ENCODE data around the gene LPP. TPM values are rescaled to one million over a fixed set of nuclear protein-coding genes. Genes with fewer than 3 reads are reported as not detected.

The LPP gene
- polyA plus RNA-seq, 1 experiment: 60.0 TPM

DNA sequence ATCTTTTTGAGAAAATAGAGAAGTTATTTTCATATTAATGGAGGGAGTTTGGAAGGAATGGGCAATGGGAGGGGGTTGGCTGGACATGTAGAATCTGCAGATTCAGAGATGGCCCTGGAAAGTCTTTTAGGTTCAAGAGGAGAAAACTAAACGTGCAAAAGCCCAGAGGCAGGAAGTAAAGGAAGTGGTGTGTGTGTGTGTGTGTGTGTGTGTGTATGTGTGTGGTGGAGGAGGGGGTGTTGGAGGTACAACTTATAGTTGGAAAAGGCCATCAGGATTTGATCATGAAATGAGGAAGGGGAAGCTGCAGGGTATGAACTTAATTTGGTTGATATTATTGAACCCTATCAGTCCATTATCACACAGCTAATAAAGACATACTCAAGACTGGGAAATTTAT lies 5.6 kb upstream of the LPP start:
- H3K36me3 ChIP-seq (ENCODE audit: control insufficient read depth, insufficient read depth, low read length): no peaks in the 10 kb centered on the region
- CTCF ChIA-PET: no interaction called here
- H3K27me3 ChIP-seq (ENCODE audit: control insufficient read depth, insufficient read depth, low read length): no peaks in the 10 kb centered on the region
- no peak for DNase-seq (ENCODE audit: low read depth)
- TF ChIP-seq, protein P1, sequence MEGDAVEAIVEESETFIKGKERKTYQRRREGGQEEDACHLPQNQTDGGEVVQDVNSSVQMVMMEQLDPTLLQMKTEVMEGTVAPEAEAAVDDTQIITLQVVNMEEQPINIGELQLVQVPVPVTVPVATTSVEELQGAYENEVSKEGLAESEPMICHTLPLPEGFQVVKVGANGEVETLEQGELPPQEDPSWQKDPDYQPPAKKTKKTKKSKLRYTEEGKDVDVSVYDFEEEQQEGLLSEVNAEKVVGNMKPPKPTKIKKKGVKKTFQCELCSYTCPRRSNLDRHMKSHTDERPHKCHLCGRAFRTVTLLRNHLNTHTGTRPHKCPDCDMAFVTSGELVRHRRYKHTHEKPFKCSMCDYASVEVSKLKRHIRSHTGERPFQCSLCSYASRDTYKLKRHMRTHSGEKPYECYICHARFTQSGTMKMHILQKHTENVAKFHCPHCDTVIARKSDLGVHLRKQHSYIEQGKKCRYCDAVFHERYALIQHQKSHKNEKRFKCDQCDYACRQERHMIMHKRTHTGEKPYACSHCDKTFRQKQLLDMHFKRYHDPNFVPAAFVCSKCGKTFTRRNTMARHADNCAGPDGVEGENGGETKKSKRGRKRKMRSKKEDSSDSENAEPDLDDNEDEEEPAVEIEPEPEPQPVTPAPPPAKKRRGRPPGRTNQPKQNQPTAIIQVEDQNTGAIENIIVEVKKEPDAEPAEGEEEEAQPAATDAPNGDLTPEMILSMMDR (IDR thresholded peaks at IDR 0.05; ENCODE audit: insufficient read depth, low read depth, low read length): no peak
- no peak overlapping the region for H3K4me3 ChIP-seq (ENCODE audit: low read depth, low read length)
- POLR2A ChIA-PET: no interaction called here

DNA sequence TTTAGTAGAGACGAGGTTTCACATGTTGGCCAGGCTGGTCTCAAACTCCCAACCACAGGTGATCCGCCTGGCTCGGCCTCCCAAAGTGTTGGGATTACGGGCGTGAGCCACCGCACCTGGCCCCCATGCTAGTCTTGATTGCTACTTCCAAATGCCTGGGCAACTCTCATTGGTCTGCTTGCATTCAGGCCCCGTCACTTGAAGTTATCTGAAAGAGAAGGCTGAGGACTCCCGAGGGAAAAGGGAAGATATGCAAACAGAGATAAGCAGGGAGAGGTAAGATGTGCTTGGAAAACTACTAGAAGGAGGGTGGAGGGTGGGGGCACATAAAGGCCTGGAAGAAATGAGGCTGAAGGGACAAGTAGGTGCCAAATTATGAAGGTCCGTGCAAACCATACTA lies 4.4 kb upstream of the LPP start:
- TF ChIP-seq, protein P1 (IDR thresholded peaks at IDR 0.05; ENCODE audit: insufficient read depth, low read depth, low read length): no peak
- ChIA-PET POLR2A (no interaction called here), CTCF (no interaction called here)
- DNase-seq (ENCODE audit: low read depth): no peak
- Histone ChIP-seq H3K4me3 (ENCODE audit: low read depth, low read length) (no peak overlapping the region), H3K36me3 (ENCODE audit: control insufficient read depth, insufficient read depth, low read length) (no peaks in the 10 kb centered on the region), H3K27me3 (ENCODE audit: control insufficient read depth, insufficient read depth, low read length) (no peaks in the 10 kb centered on the region)

DNA sequence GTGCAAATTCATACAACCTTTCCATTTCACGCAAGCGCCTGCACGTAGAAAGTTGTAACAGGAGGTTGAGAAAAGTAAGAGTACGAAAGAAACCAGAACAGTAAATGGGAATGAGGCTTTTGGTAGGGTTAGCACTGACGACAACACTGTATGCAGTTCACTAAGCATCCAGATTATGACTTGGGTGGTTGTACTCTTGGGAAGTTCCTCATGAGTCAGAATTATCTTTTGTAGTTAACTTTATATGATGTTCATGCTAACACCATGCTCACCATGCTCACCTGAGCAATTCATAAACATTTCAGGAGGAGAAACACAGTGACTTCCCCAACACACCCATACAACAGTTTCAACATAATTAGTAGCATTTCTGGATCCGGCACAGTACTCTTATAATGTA lies 3.0 kb upstream of the LPP start:
- DNase-seq (ENCODE audit: low read depth): no peak
- Histone ChIP-seq H3K27me3 (ENCODE audit: control insufficient read depth, insufficient read depth, low read length) (no peaks in the 10 kb centered on the region), H3K36me3 (ENCODE audit: control insufficient read depth, insufficient read depth, low read length) (no peaks in the 10 kb centered on the region), H3K4me3 (ENCODE audit: low read depth, low read length) (no peak overlapping the region)
- CTCF ChIA-PET: interaction anchor here (1.2 kb wide), 1 partner anchor 8 kb away, joined by 3 read pairs; no protein-coding TSS in a partner anchor
- POLR2A ChIA-PET: interaction anchor here (0.6 to 0.7 kb wide), 2 partner anchors 116 to 239 kb away, joined by 4 to 10 read pairs; no protein-coding TSS in a partner anchor
- TF ChIP-seq, protein P1 (IDR thresholded peaks at IDR 0.05; ENCODE audit: insufficient read depth, low read depth, low read length): no peak

DNA sequence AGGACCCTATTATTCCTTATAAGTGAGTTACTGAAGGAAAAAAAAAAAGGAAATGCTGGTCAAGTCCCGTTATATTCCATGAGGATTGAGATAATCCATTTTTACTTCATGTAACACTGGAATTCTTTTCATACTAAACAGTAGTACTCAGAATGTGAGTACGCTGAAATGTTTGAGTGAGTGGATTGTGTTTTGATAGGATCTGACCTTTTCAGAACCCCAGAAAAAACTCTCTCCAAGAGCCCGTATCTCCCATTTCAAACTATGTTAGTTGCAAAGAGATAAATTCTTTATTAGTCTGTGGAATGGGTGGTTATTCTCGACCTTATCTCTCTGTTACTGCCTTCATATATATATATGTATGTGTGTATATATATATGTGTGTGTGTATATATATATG lies 2.5 kb upstream of the LPP start:
- TF ChIP-seq, protein P1 (IDR thresholded peaks at IDR 0.05; ENCODE audit: insufficient read depth, low read depth, low read length): no peak
- ChIA-PET CTCF (no interaction called here), POLR2A (no interaction called here)
- H3K4me3 ChIP-seq (ENCODE audit: low read depth, low read length): no peak overlapping the region
- DNase-seq (ENCODE audit: low read depth): no peak
- no peaks in the 10 kb centered on the region for H3K27me3 ChIP-seq (ENCODE audit: control insufficient read depth, insufficient read depth, low read length)
- no peaks in the 10 kb centered on the region for H3K36me3 ChIP-seq (ENCODE audit: control insufficient read depth, insufficient read depth, low read length)

DNA sequence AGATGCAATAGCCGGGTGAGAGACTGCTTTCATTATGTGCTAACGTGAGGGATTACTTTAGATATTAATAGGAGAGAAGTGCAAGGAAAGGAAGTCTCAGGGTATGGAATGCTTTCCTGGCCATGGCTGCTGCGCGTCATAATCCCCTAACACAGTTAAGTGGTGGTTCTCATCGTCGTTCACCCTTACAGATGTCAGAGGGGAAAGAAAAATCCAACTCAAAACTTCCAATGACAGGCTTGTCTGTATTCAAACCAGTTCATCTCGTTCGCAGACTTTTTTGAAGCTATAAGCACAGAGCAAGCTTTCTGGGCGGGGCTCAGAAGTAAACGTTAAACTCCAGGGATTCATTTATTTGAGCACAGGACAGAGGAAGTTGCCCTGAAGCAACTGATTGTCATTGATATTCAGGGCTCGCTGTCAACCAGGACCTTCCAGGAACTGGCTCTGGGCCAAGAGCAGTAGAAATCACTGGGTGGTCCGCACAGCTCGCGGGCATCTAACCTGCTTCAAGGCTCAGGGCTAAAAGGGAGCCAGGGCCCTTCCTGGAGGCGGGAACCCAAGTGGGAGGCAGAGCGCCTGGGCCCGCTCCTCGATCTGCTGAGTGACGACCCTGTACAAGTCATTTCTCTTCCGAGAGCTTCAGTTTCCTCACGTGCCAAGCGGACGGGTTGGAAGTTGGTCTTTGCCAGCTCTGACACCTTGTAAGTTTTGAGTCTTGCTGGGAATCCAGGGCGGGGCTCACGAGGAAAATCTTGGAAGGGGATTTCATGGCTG lies 1.1 kb upstream of the LPP start:
- DNase-seq (ENCODE audit: low read depth): peak; percentile 26
- ChIA-PET POLR2A (interaction anchor here (0.5 to 1.1 kb wide), 7 partner anchors 37 to 413 kb away, joined by 3 to 11 read pairs (median 7); partner anchors contain the start of gene BCL6), CTCF (interaction anchor here (1.1 to 2.5 kb wide), 4 partner anchors 11 to 413 kb away, joined by 3 to 15 read pairs (median 4); partner anchors contain the start of gene BCL6)
- TF ChIP-seq, protein P1 (IDR thresholded peaks at IDR 0.05; ENCODE audit: insufficient read depth, low read depth, low read length): no peak
- H3K4me3 ChIP-seq (ENCODE audit: low read depth, low read length): peak overlapping the region; percentile 79
- no peaks in the 10 kb centered on the region for H3K36me3 ChIP-seq (ENCODE audit: control insufficient read depth, insufficient read depth, low read length)
- no peaks in the 10 kb centered on the region for H3K27me3 ChIP-seq (ENCODE audit: control insufficient read depth, insufficient read depth, low read length)
